Uterus (tissue), 2 donors: ENCODE measurements around the gene VWCE.

Source experiments
- POLR2A ChIP-seq, 2 donors: fragments of 450-650 bp; IDR thresholded peaks; one replicate each; pipeline ENCODE4 v1.6.1; 2016; ENCODE audit warnings: antibody characterized with exemption in 2 of 2, mild to moderate bottlenecking in 1 of 2, moderate library complexity in 1 of 2
- TF ChIP-seq, protein P1 (sequence below), 4 experiments: fragments of 200-600 bp in 2 of 4; fragments of 450-650 bp in 2 of 4; sonication (generic) in 2 of 4; IDR thresholded peaks; one replicate each; pipeline ENCODE4 v1.5.1; 2016 to 2019; ENCODE audit warnings: antibody characterized with exemption in 4 of 4, mild to moderate bottlenecking in 2 of 4, moderate library complexity in 1 of 4

GRCh38 chr11:61290905-61291690, 4.0 kb downstream of the VWCE start:
- TF ChIP-seq, protein P1, sequence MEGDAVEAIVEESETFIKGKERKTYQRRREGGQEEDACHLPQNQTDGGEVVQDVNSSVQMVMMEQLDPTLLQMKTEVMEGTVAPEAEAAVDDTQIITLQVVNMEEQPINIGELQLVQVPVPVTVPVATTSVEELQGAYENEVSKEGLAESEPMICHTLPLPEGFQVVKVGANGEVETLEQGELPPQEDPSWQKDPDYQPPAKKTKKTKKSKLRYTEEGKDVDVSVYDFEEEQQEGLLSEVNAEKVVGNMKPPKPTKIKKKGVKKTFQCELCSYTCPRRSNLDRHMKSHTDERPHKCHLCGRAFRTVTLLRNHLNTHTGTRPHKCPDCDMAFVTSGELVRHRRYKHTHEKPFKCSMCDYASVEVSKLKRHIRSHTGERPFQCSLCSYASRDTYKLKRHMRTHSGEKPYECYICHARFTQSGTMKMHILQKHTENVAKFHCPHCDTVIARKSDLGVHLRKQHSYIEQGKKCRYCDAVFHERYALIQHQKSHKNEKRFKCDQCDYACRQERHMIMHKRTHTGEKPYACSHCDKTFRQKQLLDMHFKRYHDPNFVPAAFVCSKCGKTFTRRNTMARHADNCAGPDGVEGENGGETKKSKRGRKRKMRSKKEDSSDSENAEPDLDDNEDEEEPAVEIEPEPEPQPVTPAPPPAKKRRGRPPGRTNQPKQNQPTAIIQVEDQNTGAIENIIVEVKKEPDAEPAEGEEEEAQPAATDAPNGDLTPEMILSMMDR (IDR thresholded peaks at IDR 0.05): no peak
- TF ChIP-seq POLR2A (IDR thresholded peaks at IDR 0.05): no peak
